Trophoblast cell (in vitro differentiated cells and primary cell): ENCODE data around the gene TPR.

Experiments used
- DNase-seq, 2 donors: peaks; one replicate each; pipeline ENCODE4 v3.0.0-alpha.2; 2016
- H2AFZ ChIP-seq: 2 replicates; pipeline ENCODE4 v1.6.1; 2013; ENCODE audit warnings: low read length, moderate library complexity, mild to moderate bottlenecking; ENCODE audit not compliant: insufficient read depth, poor library complexity
- H2AK5ac ChIP-seq: 2 replicates; pipeline ENCODE4 v1.6.1; 2013; ENCODE audit warnings: mild to moderate bottlenecking, low read length
- H2BK120ac ChIP-seq: 2 replicates; pipeline ENCODE4 v1.6.1; 2013; ENCODE audit warnings: low read length, mild to moderate bottlenecking, moderate library complexity; ENCODE audit not compliant: insufficient read depth, poor library complexity
- H2BK12ac ChIP-seq: 2 replicates; pipeline ENCODE4 v1.6.1; 2013; ENCODE audit warnings: mild to moderate bottlenecking, low read length, moderate library complexity
- H2BK5ac ChIP-seq: 2 replicates; pipeline ENCODE4 v1.6.1; 2013; ENCODE audit warnings: low read length, low read depth, moderate library complexity, mild to moderate bottlenecking; ENCODE audit not compliant: poor library complexity
- H3K14ac ChIP-seq: 2 replicates; pipeline ENCODE4 v1.6.1; 2013; ENCODE audit warnings: mild to moderate bottlenecking, low read length
- H3K18ac ChIP-seq: 2 replicates; pipeline ENCODE4 v1.6.1; 2013; ENCODE audit warnings: mild to moderate bottlenecking, low read length
- H3K23ac ChIP-seq: 2 replicates; pipeline ENCODE4 v1.6.1; 2013; ENCODE audit warnings: low read length
- H3K27ac ChIP-seq: 2 replicates; pipeline ENCODE4 v1.5.1; 2013; ENCODE audit warnings: low read depth, mild to moderate bottlenecking, inconsistent platforms, low read length, moderate library complexity
- H3K27me3 ChIP-seq: 2 replicates; pipeline ENCODE4 v1.6.1; 2013; ENCODE audit warnings: inconsistent platforms, mild to moderate bottlenecking, low read length, moderate library complexity; ENCODE audit not compliant: insufficient read depth
- H3K36me3 ChIP-seq, 2 experiments: 1 replicate in 1 of 2; 2 replicates in 1 of 2; pipeline ENCODE4 v1.6.1; 2013; ENCODE audit warnings: low read length in 2 of 2, mild to moderate bottlenecking in 2 of 2, moderate library complexity in 1 of 2; ENCODE audit not compliant: insufficient read depth in 2 of 2, control insufficient read depth in 1 of 2
- H3K4ac ChIP-seq: 2 replicates; pipeline ENCODE4 v1.6.1; 2013; ENCODE audit warnings: low read depth, mild to moderate bottlenecking, low read length, moderate library complexity
- H3K4me1 ChIP-seq, 2 experiments: 1 replicate in 1 of 2; 2 replicates in 1 of 2; pipeline ENCODE4 v1.6.1; 2013; ENCODE audit warnings: low read length in 2 of 2, mild to moderate bottlenecking in 2 of 2, moderate library complexity in 1 of 2; ENCODE audit not compliant: insufficient read depth in 2 of 2, control insufficient read depth in 1 of 2
- H3K4me2 ChIP-seq: 2 replicates; pipeline ENCODE4 v1.6.1; 2013; ENCODE audit warnings: inconsistent platforms, mild to moderate bottlenecking, low read length, moderate library complexity
- H3K4me3 ChIP-seq: 2 replicates; pipeline ENCODE4 v1.5.1; 2013; ENCODE audit warnings: mild to moderate bottlenecking, low read depth, low read length, inconsistent platforms
- H3K79me1 ChIP-seq: one replicate; pipeline ENCODE4 v1.6.1; 2013; ENCODE audit warnings: low read length
- H3K79me2 ChIP-seq: 2 replicates; pipeline ENCODE4 v1.6.1; 2013; ENCODE audit warnings: low read length, mild to moderate bottlenecking; ENCODE audit not compliant: control insufficient read depth, insufficient read depth, poor library complexity
- H3K9ac ChIP-seq: 2 replicates; pipeline ENCODE4 v1.6.1; 2013; ENCODE audit warnings: mild to moderate bottlenecking, low read length
- H3K9me3 ChIP-seq: 2 replicates; pipeline ENCODE4 v1.6.1; 2013; ENCODE audit warnings: low read depth, mild to moderate bottlenecking, control low read depth, inconsistent platforms, low read length; ENCODE audit not compliant: insufficient read depth
- H4K12ac ChIP-seq: 2 replicates; pipeline ENCODE4 v1.6.1; 2013; ENCODE audit warnings: low read depth, mild to moderate bottlenecking, low read length, moderate library complexity
- H4K8ac ChIP-seq: 2 replicates; pipeline ENCODE4 v1.6.1; 2013; ENCODE audit warnings: low read depth, mild to moderate bottlenecking, low read length, moderate library complexity
- H4K91ac ChIP-seq: one replicate; pipeline ENCODE4 v1.6.1; 2013; ENCODE audit warnings: low read depth, mild to moderate bottlenecking, low read length, moderate library complexity
- WGBS: extraction: QIAGEN DNeasy Blood & Tissue Kit; methylation state at CpG from one replicate; pipeline ENCODE4 v1.1.7; 2013; ENCODE audit warnings: missing lambda C conversion rate; ENCODE audit not compliant: insufficient read length, insufficient coverage; ENCODE audit errors: extremely low coverage; 5-methylcytosine and 5-hydroxymethylcytosine counted together

TPR gene

GRCh38 chr1:186303911-186304310 is 71.1 kb downstream of the TPR start:
- Histone ChIP-seq H2AK5ac (no peak overlapping the region), H4K8ac (no peak overlapping the region), H3K18ac (no peak overlapping the region), H3K23ac (no peak overlapping the region), H3K79me2 (no peaks in the 10 kb centered on the region), H3K9ac (no peak overlapping the region), H3K4me3 (no peak overlapping the region), H3K4ac (no peak overlapping the region), H3K79me1 (no peaks in the 10 kb centered on the region), H3K4me2 (no peak overlapping the region), H3K36me3 (no peaks in the 10 kb centered on the region), H3K4me1 (no peaks in the 10 kb centered on the region), H3K9me3 (no peaks in the 10 kb centered on the region), H2BK120ac (no peak overlapping the region), H2BK5ac (no peak overlapping the region), H2BK12ac (no peak overlapping the region), H2AFZ (no peak overlapping the region), H4K12ac (no peak overlapping the region), H3K14ac (no peak overlapping the region), H3K27ac (no peak overlapping the region), H3K27me3 (no peaks in the 10 kb centered on the region), H4K91ac (no peak overlapping the region)
- no peak for DNase-seq
- no CpG with 5 or more reads among the region's 2 CpGs for WGBS

DNA sequence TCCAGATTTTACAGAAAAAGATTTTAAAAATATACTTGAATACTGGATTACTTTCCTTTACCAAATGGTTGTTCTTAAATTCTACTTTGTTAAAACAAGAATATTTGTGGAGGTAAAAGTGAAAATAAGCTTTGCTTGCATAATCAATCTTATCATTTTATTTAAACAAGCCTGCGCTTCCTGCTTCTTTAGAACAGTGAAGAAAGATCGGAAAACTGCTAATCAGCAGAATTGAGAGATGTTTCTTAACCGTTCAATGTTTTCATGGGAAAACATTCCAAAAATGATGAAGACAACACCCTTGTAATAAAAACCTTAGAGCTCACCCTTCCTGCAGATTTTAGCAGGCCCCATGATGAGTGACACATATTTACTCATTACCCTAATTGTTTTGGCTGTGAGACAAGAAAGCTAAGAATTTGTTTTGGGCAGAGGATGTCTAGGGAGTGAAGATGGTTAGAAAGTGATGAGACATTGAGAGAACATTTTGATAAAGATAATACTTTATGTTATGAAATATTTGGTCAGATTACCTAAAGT is 72.6 kb downstream of the TPR start:
- no peaks in the 10 kb centered on the region for H3K9me3 ChIP-seq
- no peak for DNase-seq

GRCh38 chr1:186301448-186301847 is 73.6 kb downstream of the TPR start:
- Histone ChIP-seq H3K79me2 (no peaks in the 10 kb centered on the region), H4K8ac (no peak overlapping the region), H3K14ac (no peak overlapping the region), H3K4me3 (no peak overlapping the region), H3K79me1 (no peaks in the 10 kb centered on the region), H3K27ac (no peak overlapping the region), H2AFZ (no peak overlapping the region), H3K23ac (no peak overlapping the region), H2BK120ac (no peak overlapping the region), H3K18ac (no peak overlapping the region), H2AK5ac (no peak overlapping the region), H2BK5ac (no peak overlapping the region), H3K9me3 (no peaks in the 10 kb centered on the region), H3K4me1 (no peaks in the 10 kb centered on the region), H3K27me3 (no peaks in the 10 kb centered on the region), H3K4ac (no peak overlapping the region), H4K91ac (no peak overlapping the region), H4K12ac (no peak overlapping the region), H3K4me2 (no peak overlapping the region), H3K9ac (no peak overlapping the region), H2BK12ac (no peak overlapping the region), H3K36me3 (no peaks in the 10 kb centered on the region)
- WGBS = no CpG with 5 or more reads among the region's 7 CpGs
- DNase-seq = no peak

More for the DNA sequence above, 72.6 kb downstream of the TPR start:
- Histone ChIP-seq H3K14ac (no peak overlapping the region), H3K36me3 (no peaks in the 10 kb centered on the region), H2AK5ac (no peak overlapping the region), H3K79me1 (no peaks in the 10 kb centered on the region), H3K9ac (no peak overlapping the region), H3K27ac (no peak overlapping the region), H4K8ac (no peak overlapping the region), H3K4me2 (no peak overlapping the region), H3K23ac (no peak overlapping the region), H3K18ac (no peak overlapping the region), H3K4me3 (no peak overlapping the region), H4K91ac (no peak overlapping the region), H3K27me3 (no peaks in the 10 kb centered on the region), H3K79me2 (no peaks in the 10 kb centered on the region), H4K12ac (no peak overlapping the region), H2BK5ac (no peak overlapping the region), H2AFZ (no peak overlapping the region), H3K4me1 (no peaks in the 10 kb centered on the region), H2BK120ac (no peak overlapping the region), H2BK12ac (no peak overlapping the region), H3K4ac (no peak overlapping the region)
- no CpG with 5 or more reads among the region's 3 CpGs for WGBS

DNA sequence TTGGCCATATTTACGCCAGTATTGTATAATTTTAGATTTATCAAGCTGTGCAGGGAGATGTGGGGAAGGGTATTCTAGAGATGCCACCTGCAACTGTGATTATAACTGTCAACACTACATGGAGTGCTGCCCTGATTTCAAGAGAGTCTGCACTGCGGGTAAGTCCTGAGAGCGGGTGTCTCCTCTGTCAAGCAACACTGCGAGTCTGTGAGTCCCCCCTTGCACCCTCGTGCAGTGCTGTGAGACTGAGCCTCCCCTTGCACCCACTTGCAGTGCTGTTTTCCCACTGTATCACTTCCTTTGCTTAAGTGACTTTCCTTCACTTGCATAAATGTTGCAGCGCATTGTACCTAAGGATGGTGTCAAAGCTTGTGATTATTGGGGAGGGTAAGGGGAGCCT is 75.0 kb downstream of the TPR start:
- H3K36me3 ChIP-seq = no peaks in the 10 kb centered on the region
- no peak overlapping the region for H3K14ac ChIP-seq
- DNase-seq = no peak
- no peak overlapping the region for H2BK12ac ChIP-seq
- H3K4ac ChIP-seq = no peak overlapping the region
- no peak overlapping the region for H2AFZ ChIP-seq
- H3K4me2 ChIP-seq = no peak overlapping the region
- no peak overlapping the region for H3K18ac ChIP-seq
- no peak overlapping the region for H3K9ac ChIP-seq
- no peaks in the 10 kb centered on the region for H3K9me3 ChIP-seq
- no peak overlapping the region for H4K12ac ChIP-seq
- H2BK5ac ChIP-seq = no peak overlapping the region
- H3K79me2 ChIP-seq = no peaks in the 10 kb centered on the region
- no peak overlapping the region for H4K8ac ChIP-seq
- no CpG with 5 or more reads among the region's 6 CpGs for WGBS
- H3K4me3 ChIP-seq = no peak overlapping the region
- H2BK120ac ChIP-seq = no peak overlapping the region
- no peaks in the 10 kb centered on the region for H3K4me1 ChIP-seq
- H3K23ac ChIP-seq = no peak overlapping the region
- no peak overlapping the region for H2AK5ac ChIP-seq
- no peak overlapping the region for H3K27ac ChIP-seq
- H3K27me3 ChIP-seq = no peaks in the 10 kb centered on the region
- no peak overlapping the region for H4K91ac ChIP-seq
- no peaks in the 10 kb centered on the region for H3K79me1 ChIP-seq
